ENCODE data around the gene XPNPEP1. TPM values are rescaled to one million over a fixed set of nuclear protein-coding genes. Genes with fewer than 3 reads are reported as not detected.
"Not testable (repeated sequence)": the region's sequence is repeated elsewhere in the genome, so short reads cannot be mapped to it uniquely, and the experiment has no call there.

XPNPEP1 gene
- total RNA-seq, 3 donors from 2014 or later (not counting 1 experiment from before 2014, with no cell fraction given) = 102 to 118 (median 106) TPM

- H3K27me3 Mint-ChIP-seq (ENCODE audit: low read depth in 2 of 2) = no peaks in the 10 kb centered on the region
- Histone ChIP-seq H3K4me3 (ENCODE audit: low read length) (peak overlapping the region; percentile 89), H3K27ac (ENCODE audit: low read length) (peak overlapping the region; percentile 91), H3K36me3 (ENCODE audit: control insufficient read depth, insufficient read depth, low read length) (no peaks in the 10 kb centered on the region), H3K9me3 (ENCODE audit: control insufficient read depth, insufficient read depth, low read length) (no peaks in the 10 kb centered on the region), H3K27me3 (ENCODE audit: control insufficient read depth, insufficient read depth, low read length) (no peaks in the 10 kb centered on the region), H3K4me1 (ENCODE audit: control insufficient read depth, insufficient read depth, low read length) (peaks cover 41% of the 10 kb centered on the region)
- H3K4me3 Mint-ChIP-seq = peak overlapping the region; percentile 88
- no peak for ATAC-seq
- 38% methylated on average over 7 of the region's 7 CpGs for WGBS (ENCODE audit: insufficient coverage)
- no peaks in the 10 kb centered on the region for H3K36me3 Mint-ChIP-seq
- peaks cover 56 to 58% of the 10 kb centered on the region in 2 donors for H3K4me1 Mint-ChIP-seq
- DNase-seq = no peak
- no peak for TF ChIP-seq CTCF (IDR thresholded peaks at IDR 0.05)
- peak overlapping the region; percentile 80 to 89 for H3K27ac Mint-ChIP-seq
- peaks cover 0 to 3% of the 10 kb centered on the region in 2 donors for H3K9me3 Mint-ChIP-seq
- intact Hi-C loops (cut with micrococcal nuclease) = loop anchor here (5.0 kb wide), 3 partner anchors 35 to 155 kb away; partner anchors contain the start of gene ADD3
Observed at GRCh38 chr10:109922358-109922975, 844 bp downstream of the XPNPEP1 start.

- no peak for TF ChIP-seq CTCF (IDR thresholded peaks at IDR 0.05)
- H3K4me1 ChIP-seq (ENCODE audit: control insufficient read depth, insufficient read depth, low read length) = peaks cover 53% of the 10 kb centered on the region
- H3K36me3 Mint-ChIP-seq = no peaks in the 10 kb centered on the region
- H3K4me3 Mint-ChIP-seq = no peak overlapping the region
- no peaks in the 10 kb centered on the region for H3K9me3 ChIP-seq (ENCODE audit: control insufficient read depth, insufficient read depth, low read length)
- H3K27ac Mint-ChIP-seq = peak overlapping the region; percentile 80 to 89
- H3K27me3 Mint-ChIP-seq (ENCODE audit: low read depth in 2 of 2) = no peaks in the 10 kb centered on the region
- no peaks in the 10 kb centered on the region for H3K27me3 ChIP-seq (ENCODE audit: control insufficient read depth, insufficient read depth, low read length)
- peaks cover 0 to 3% of the 10 kb centered on the region in 2 donors for H3K9me3 Mint-ChIP-seq
- intact Hi-C loops (cut with micrococcal nuclease) = loop anchor here (5.0 kb wide), 3 partner anchors 33 to 157 kb away; partner anchors contain the start of gene ADD3
- 0% methylated on average over 1 of the region's 3 CpGs for WGBS (ENCODE audit: insufficient coverage)
- no peaks in the 10 kb centered on the region for H3K36me3 ChIP-seq (ENCODE audit: control insufficient read depth, insufficient read depth, low read length)
- no peak overlapping the region for H3K27ac ChIP-seq (ENCODE audit: low read length)
- H3K4me3 ChIP-seq (ENCODE audit: low read length) = no peak overlapping the region
- ATAC-seq (no peak), DNase-seq (peak in 1 of 2 donors; percentile 62)
- H3K4me1 Mint-ChIP-seq = peaks cover 75 to 76% of the 10 kb centered on the region in 2 donors
Observed at GRCh38 chr10:109920016-109920415, 3.3 kb downstream of the XPNPEP1 start.

GRCh38 chr10:109919220-109919619 is 4.1 kb downstream of the XPNPEP1 start:
- H3K27ac Mint-ChIP-seq = peak overlapping the region in 1 of 2 donors; percentile 89
- Histone ChIP-seq H3K9me3 (ENCODE audit: control insufficient read depth, insufficient read depth, low read length) (no peaks in the 10 kb centered on the region), H3K4me1 (ENCODE audit: control insufficient read depth, insufficient read depth, low read length) (peaks cover 55% of the 10 kb centered on the region), H3K4me3 (ENCODE audit: low read length) (no peak overlapping the region), H3K27me3 (ENCODE audit: control insufficient read depth, insufficient read depth, low read length) (no peaks in the 10 kb centered on the region), H3K27ac (ENCODE audit: low read length) (no peak overlapping the region), H3K36me3 (ENCODE audit: control insufficient read depth, insufficient read depth, low read length) (no peaks in the 10 kb centered on the region)
- H3K4me3 Mint-ChIP-seq = no peak overlapping the region
- no CpG with 5 or more reads among the region's 2 CpGs for WGBS (ENCODE audit: insufficient coverage)
- H3K4me1 Mint-ChIP-seq = peaks cover 76 to 77% of the 10 kb centered on the region in 2 donors
- TF ChIP-seq CTCF (IDR thresholded peaks at IDR 0.05) = no peak
- ATAC-seq = no peak
- peaks cover 0 to 3% of the 10 kb centered on the region in 2 donors for H3K9me3 Mint-ChIP-seq
- intact Hi-C loops (cut with micrococcal nuclease) = no loop called here
- no peaks in the 10 kb centered on the region for H3K36me3 Mint-ChIP-seq
- H3K27me3 Mint-ChIP-seq (ENCODE audit: low read depth in 2 of 2) = no peaks in the 10 kb centered on the region
- peak in 1 of 2 donors; percentile 38 for DNase-seq

- H3K4me1 Mint-ChIP-seq = peaks cover 76 to 77% of the 10 kb centered on the region in 2 donors
- H3K9me3 ChIP-seq (ENCODE audit: control insufficient read depth, insufficient read depth, low read length); H3K36me3 ChIP-seq (ENCODE audit: control insufficient read depth, insufficient read depth, low read length); H3K36me3 Mint-ChIP-seq; ATAC-seq; H3K27me3 ChIP-seq (ENCODE audit: control insufficient read depth, insufficient read depth, low read length); DNase-seq; H3K4me3 ChIP-seq (ENCODE audit: low read length); H3K27me3 Mint-ChIP-seq (ENCODE audit: low read depth in 2 of 2); H3K9me3 Mint-ChIP-seq; H3K27ac ChIP-seq (ENCODE audit: low read length); intact Hi-C loops (cut with micrococcal nuclease): not testable (repeated sequence)
- H3K4me1 ChIP-seq (ENCODE audit: control insufficient read depth, insufficient read depth, low read length) = peaks cover 50% of the 10 kb centered on the region
- H3K4me3 Mint-ChIP-seq = peak overlapping the region; percentile 17
- H3K27ac Mint-ChIP-seq = peak overlapping the region; percentile 37 to 89
- 94% methylated on average over 5 of the region's 6 CpGs for whole genome bisulfite sequencing (ENCODE audit: insufficient coverage)
Observed at GRCh38 chr10:109918707-109919106, 4.6 kb downstream of the XPNPEP1 start.

Data from natural killer cell (primary cell).